Activated T-helper 1 cell treated with anti-CD3 and anti-CD28 coated beads, Interleukin-12 subunit alpha, Interleukin-12 subunit beta, Interleukin-2, Interleukin-4 antibody, amounts not matched to agents 30 ng/mL and 10 ng/mL and 1 ng/mL, durations not matched to agents 14 hours and 24 hours and 36 hours (primary cell): Measurements from ENCODE around the gene KHK. TPM values are rescaled to one million over a fixed set of nuclear protein-coding genes. Genes with fewer than 3 reads are reported as not detected.

Experiments
- DNase-seq: peaks from one replicate; pipeline ENCODE4 v3.0.0; 2021; ENCODE audit warnings: low spot score
- H3K27ac Mint-ChIP-seq: one replicate; pipeline ENCODE4 v1.8.0; 2021; ENCODE audit warnings: mild to moderate bottlenecking, mixed read lengths
- H3K27me3 Mint-ChIP-seq: one replicate; pipeline ENCODE4 v1.8.0; 2022; ENCODE audit warnings: mild to moderate bottlenecking, moderate library complexity, mixed read lengths; ENCODE audit not compliant: insufficient read depth
- H3K36me3 Mint-ChIP-seq: one replicate; pipeline ENCODE4 v1.8.0; 2021; ENCODE audit warnings: low read depth, mixed read lengths
- H3K4me1 Mint-ChIP-seq: one replicate; pipeline ENCODE4 v1.8.0; 2021; ENCODE audit warnings: low read depth, mixed read lengths
- H3K4me3 Mint-ChIP-seq: one replicate; pipeline ENCODE4 v1.8.0; 2021; ENCODE audit warnings: mild to moderate bottlenecking, moderate library complexity, mixed read lengths
- H3K9me3 Mint-ChIP-seq: one replicate; pipeline ENCODE4 v1.8.0; 2021; ENCODE audit warnings: mixed read lengths
- intact Hi-C: fragments of 100-400 bp; cut with micrococcal nuclease; formaldehyde crosslinking; loops from one replicate; pipeline ENCODE4 v1.15.1; 2024
- total RNA-seq: library from RNA; stranded (reverse); gene quantifications from 2 replicates; pipeline ENCODE4 v1.2.3, GENCODE V29; 2022

KHK gene
- total RNA-seq, 1 donor from 2014 or later: 12.2 TPM

DNA sequence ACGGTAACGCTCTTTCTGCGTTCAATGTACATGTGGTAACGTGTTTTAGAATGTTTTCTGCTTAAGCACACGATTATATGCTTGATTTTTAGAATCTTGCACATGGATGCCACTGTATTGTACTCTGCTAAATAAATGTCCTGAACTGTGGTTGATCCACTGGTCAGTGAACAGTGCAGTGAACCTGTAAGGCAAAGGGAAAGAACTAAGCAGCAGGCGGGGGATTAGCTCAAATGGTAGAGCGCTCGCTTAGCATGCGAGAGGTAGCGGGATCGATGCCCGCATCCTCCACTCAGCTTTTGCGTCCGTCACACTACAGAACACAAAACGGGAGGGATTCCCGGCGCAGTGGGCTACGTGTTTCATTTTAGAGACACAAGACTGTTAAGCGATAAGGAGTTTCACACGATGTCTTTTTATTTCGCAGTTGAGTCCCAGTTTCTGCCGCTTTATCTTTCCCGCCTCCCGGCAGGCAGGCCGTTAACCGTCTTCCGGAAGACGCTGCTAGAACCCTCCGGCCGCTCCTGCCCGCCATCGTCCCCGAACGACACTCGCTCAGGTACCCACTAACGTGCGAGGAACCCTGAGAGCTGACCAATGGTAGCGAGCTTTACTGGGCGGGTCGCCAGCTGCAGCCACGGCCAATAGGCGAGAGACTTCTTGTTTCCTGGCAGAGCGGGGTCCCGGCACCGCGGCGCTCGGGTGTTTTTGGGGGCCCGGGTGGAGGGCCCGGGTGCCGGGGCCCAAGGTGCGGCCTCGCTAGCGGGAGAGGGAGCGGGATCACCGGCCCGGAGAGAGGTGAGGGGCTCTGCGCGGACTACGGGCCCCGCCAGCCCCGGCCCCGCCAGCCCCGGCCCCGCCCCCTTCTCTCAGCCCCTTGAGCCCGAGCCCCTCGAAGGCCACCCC lies 35.3 kb upstream of the KHK start, which contains the start of gene AGBL5:
TSS of gene AGBL5 (plus strand) at position 673 of the 906 bp plus-strand sequence. CDS start 1,291 bp downstream, outside the sequence.
- intact Hi-C loops: loop anchor here (1.0 to 5.0 kb wide), 14 partner anchors 19 to 706 kb away; partner anchors contain the start of genes CAD, EIF2B4, GTF3C2 and KHK
- Mint-ChIP-seq H3K36me3 (peaks cover 25% of the 10 kb centered on the region), H3K4me3 (peak within 1 kb of the TSS; percentile 96)

DNA sequence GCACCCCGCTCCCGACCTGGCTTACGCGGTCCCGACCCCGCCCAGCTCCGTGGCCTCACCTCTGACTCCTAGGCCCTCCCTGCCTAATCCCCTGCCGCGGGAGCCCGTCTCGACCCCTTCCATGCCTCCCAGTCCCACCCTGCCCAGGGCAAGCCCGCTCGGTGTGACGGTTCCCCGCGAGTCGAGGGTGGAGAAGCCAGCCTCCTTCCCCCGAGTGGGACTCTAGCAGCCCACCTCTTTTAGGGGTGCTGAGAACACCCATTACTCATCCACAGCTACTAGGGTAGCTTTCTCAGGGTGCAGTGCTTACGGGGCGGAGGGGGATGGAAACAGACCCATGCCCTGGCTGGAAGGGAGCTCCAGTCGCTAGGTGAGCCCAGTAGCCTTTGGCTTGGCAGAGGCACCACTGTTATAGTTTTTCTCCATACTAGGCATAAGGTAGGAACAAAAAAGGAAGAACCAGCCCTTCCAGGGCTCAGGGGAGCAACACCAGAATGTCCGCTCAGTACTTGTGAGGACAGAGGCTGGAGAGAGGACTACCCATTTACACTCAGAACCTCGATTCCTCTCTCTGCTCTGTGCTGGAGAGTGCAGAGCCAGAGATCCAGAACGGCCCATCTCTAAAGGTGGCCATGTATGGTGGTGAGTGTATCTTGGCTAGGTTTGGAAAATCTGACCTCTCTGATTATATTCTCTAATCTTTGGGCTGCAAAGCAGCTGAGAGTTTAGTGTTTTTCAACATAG lies 34.5 kb upstream of the KHK start:
- Mint-ChIP-seq H3K27ac (peak overlapping the region; percentile 79), H3K4me1 (peaks cover 36% of the 10 kb centered on the region), H3K36me3 (peaks cover 30% of the 10 kb centered on the region), H3K9me3 (no peaks in the 10 kb centered on the region), H3K27me3 (peaks cover 7% of the 10 kb centered on the region), H3K4me3 (peak overlapping the region; percentile 91)
- intact Hi-C loops: loop anchor here (1.0 to 5.0 kb wide), 10 partner anchors 19 to 707 kb away; partner anchors contain the start of genes CAD, EIF2B4, GTF3C2 and KHK
- DNase-seq: no peak

More for the DNA sequence above, 35.3 kb upstream of the KHK start, which contains the start of gene AGBL5:
- H3K27me3 Mint-ChIP-seq: peaks cover 7% of the 10 kb centered on the region
- peak within 1 kb of the TSS; percentile 99 for H3K27ac Mint-ChIP-seq
- peaks cover 36% of the 10 kb centered on the region for H3K4me1 Mint-ChIP-seq
- peak; percentile 95 for DNase-seq
- no peaks in the 10 kb centered on the region for H3K9me3 Mint-ChIP-seq

DNA sequence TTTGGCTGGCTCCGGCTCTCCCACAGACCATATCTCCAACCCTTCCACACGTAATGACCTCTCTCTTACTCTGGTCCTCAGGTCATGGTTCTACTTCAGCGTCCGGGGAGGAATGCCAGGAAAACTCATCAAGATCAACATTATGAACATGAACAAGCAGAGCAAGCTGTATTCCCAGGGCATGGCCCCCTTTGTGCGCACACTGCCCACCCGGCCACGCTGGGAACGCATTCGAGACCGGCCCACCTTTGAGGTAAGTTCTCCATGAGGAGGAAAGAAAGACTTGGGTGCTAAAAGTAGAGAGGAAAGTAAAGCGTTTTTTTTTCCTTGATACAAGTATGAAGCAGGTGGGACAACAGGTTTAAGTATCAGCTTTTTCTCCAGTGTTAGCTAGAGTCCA lies 33.3 kb upstream of the KHK start:
- peaks cover 30% of the 10 kb centered on the region for H3K36me3 Mint-ChIP-seq
- no peaks in the 10 kb centered on the region for H3K9me3 Mint-ChIP-seq
- peak overlapping the region; percentile 91 for H3K4me3 Mint-ChIP-seq
- H3K27ac Mint-ChIP-seq: no peak overlapping the region
- peaks cover 7% of the 10 kb centered on the region for H3K27me3 Mint-ChIP-seq
- peaks cover 31% of the 10 kb centered on the region for H3K4me1 Mint-ChIP-seq
- intact Hi-C loops: loop anchor here (5.0 kb wide), 2 partner anchors 79 to 304 kb away; partner anchors contain the start of genes GTF3C2 and PREB
- no peak for DNase-seq

DNA sequence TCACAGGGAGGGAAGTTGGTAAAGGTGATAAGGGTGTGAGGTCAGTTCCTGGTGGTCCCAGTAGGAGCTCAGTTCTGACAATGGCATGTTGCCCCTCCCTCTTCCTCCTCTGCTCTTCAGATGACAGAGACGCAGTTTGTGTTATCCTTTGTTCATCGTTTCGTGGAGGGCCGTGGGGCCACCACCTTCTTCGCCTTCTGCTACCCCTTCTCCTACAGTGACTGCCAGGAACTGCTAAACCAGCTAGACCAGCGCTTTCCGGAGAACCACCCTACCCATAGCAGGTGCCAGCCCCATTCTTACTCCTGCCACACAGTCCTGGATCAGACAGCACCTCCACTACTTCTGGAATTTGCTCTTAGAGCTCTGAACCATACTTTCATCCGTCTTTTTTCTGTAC lies 32.8 kb upstream of the KHK start:
- DNase-seq: no peak
- Mint-ChIP-seq H3K9me3 (no peaks in the 10 kb centered on the region), H3K4me1 (peaks cover 31% of the 10 kb centered on the region), H3K36me3 (peaks cover 29% of the 10 kb centered on the region), H3K27ac (no peak overlapping the region), H3K4me3 (peak overlapping the region; percentile 1), H3K27me3 (peaks cover 7% of the 10 kb centered on the region)
- intact Hi-C loops: loop anchor here (5.0 kb wide), 2 partner anchors 79 to 304 kb away; partner anchors contain the start of genes GTF3C2 and PREB

DNA sequence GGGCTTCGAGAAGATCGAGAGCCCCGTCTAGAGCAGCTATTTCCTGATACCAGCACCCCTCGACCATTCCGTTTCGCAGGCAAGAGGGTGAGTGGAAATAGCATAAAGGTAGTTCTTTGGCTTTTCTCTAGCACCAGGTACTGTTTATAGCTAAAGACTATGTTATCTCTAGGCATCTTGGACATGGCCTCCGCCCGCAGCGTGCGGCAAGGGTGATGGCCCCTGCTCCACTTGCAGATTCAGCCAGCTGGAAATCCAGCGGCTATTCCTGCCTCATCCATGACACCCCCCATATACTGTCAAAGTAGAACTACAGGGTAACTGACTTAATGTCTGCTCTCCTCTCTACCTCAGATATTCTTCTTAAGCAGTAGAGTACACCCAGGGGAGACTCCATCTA lies 31.9 kb upstream of the KHK start:
- Mint-ChIP-seq H3K4me1 (peaks cover 25% of the 10 kb centered on the region), H3K27ac (no peak overlapping the region), H3K27me3 (peaks cover 7% of the 10 kb centered on the region), H3K9me3 (no peaks in the 10 kb centered on the region), H3K36me3 (peaks cover 34% of the 10 kb centered on the region), H3K4me3 (no peak overlapping the region)
- no peak for DNase-seq
- intact Hi-C loops: loop anchor here (5.0 kb wide), 2 partner anchors 78 to 303 kb away; partner anchors contain the start of genes GTF3C2 and PREB

DNA sequence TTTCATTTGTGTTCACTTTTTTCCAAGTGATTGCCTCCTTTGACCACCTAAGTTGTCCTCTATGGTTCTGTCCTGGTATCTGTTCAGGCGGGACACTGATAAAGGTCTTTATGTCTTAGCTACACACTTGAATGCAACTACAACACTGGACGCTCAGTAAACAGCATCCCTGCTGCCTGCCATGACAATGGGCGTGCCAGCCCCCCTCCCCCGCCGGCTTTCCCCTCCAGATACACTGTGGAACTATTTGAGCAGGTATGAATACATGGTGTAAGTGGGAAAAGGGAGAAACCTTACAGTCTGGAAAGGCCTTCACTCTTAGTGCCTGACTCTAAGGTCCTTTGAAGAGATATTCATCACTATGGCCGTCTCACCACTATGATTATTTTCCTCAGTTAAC lies 29.4 kb upstream of the KHK start:
- DNase-seq: no peak
- H3K27me3 Mint-ChIP-seq: no peaks in the 10 kb centered on the region
- H3K4me1 Mint-ChIP-seq: peaks cover 11% of the 10 kb centered on the region
- no peaks in the 10 kb centered on the region for H3K9me3 Mint-ChIP-seq
- no peak overlapping the region for H3K27ac Mint-ChIP-seq
- H3K36me3 Mint-ChIP-seq: peaks cover 36% of the 10 kb centered on the region
- intact Hi-C loops: no loop called here
- no peak overlapping the region for H3K4me3 Mint-ChIP-seq

DNA sequence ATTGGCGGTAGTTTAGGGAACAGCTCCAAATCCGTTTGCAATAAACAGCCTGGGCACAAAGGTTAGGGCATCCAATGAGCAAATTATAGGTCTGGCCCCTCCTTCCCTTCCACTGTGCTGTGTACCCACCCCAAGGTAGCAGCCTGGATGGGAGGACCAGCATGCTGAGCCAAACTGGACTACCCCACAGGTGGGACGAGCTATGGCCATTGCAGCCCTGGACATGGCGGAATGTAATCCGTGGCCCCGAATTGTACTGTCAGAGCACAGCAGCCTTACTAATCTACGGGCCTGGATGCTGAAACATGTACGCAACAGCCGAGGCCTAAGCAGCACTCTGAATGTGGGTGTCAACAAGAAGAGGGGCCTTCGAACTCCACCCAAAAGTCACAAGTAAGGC lies 28.4 kb upstream of the KHK start:
- peaks cover under 1% of the 10 kb centered on the region for H3K4me1 Mint-ChIP-seq
- no peak overlapping the region for H3K4me3 Mint-ChIP-seq
- no peaks in the 10 kb centered on the region for H3K9me3 Mint-ChIP-seq
- intact Hi-C loops: no loop called here
- H3K36me3 Mint-ChIP-seq: peaks cover 43% of the 10 kb centered on the region
- DNase-seq: no peak
- no peaks in the 10 kb centered on the region for H3K27me3 Mint-ChIP-seq
- no peak overlapping the region for H3K27ac Mint-ChIP-seq

DNA sequence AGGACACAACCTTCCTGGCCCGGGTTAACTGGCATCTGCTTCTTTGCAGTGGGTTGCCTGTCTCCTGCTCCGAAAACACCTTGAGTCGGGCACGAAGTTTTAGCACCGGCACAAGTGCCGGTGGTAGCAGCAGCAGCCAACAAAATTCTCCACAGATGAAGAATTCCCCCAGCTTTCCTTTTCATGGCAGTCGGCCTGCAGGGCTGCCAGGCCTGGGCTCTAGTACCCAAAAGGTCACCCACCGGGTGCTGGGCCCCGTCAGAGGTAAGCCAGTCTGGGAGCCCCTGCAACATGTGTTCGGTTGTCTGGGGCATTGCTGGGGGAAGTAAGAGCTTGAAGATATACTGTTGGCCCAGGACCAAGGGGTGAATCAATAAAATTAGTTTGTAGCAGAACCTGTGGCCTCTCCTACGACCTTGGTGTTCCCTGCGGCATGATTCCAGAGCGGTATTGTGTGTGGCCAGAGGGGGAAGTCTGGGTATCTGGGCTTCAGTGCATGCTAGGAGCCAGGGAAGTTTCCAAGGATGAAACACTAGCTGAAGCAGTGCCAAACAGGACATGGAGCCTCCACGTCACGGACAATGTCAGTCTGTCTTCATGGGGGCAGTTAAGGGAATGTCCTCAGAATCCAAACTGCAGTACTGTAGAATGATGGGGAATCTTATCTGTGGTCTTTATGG lies 27.3 kb upstream of the KHK start:
- Mint-ChIP-seq H3K4me3 (no peak overlapping the region), H3K27me3 (no peaks in the 10 kb centered on the region), H3K36me3 (peaks cover 43% of the 10 kb centered on the region), H3K4me1 (no peaks in the 10 kb centered on the region), H3K27ac (no peak overlapping the region), H3K9me3 (no peaks in the 10 kb centered on the region)
- intact Hi-C loops: no loop called here
- DNase-seq: no peak

DNA sequence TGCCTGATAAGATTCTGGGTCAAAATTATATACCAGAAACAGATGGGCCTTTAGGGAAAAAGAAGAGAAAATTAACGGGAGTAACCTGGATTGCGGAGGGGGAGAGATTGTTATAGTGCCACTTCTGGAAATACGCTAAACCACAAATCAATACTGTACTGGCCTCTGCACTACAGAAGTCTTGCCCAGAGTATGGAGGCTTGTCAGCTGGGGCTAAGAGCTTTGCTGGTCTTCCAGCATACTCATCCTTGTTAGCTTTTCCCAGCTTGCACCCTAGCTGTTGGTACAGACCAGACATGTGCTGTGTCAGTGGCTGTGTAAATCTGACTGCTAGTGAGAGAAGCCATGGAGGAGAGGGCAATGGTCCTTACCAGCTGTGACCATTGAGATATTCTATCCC lies 26.2 kb upstream of the KHK start:
- H3K9me3 Mint-ChIP-seq: no peaks in the 10 kb centered on the region
- intact Hi-C loops: no loop called here
- peaks cover 35% of the 10 kb centered on the region for H3K36me3 Mint-ChIP-seq
- no peak for DNase-seq
- peaks cover 2% of the 10 kb centered on the region for H3K4me1 Mint-ChIP-seq
- H3K27me3 Mint-ChIP-seq: no peaks in the 10 kb centered on the region
- no peak overlapping the region for H3K4me3 Mint-ChIP-seq
- no peak overlapping the region for H3K27ac Mint-ChIP-seq

DNA sequence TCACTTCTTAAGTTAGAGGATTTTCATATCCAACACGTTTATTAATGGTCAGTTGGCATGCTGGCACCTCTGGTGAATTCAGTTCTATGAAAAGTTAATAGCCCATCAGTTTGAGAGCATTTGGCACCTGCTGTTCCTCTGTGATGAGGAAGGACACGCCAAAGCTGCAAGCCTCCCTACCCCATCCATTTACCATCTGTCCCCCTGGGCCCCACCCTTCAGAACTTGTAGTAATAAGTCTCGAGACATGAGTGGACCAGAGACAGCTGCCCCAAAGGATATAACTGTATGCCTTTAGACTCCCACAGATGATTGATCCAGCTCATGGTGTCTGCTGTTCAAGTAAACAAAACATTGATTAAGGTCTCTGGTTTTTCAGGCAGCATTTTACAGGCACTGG lies 21.4 kb upstream of the KHK start:
- Mint-ChIP-seq H3K9me3 (no peaks in the 10 kb centered on the region), H3K27me3 (no peaks in the 10 kb centered on the region), H3K27ac (no peak overlapping the region), H3K4me1 (peaks cover 43% of the 10 kb centered on the region), H3K36me3 (peaks cover 50% of the 10 kb centered on the region), H3K4me3 (no peak overlapping the region)
- DNase-seq: no peak
- intact Hi-C loops: no loop called here

DNA sequence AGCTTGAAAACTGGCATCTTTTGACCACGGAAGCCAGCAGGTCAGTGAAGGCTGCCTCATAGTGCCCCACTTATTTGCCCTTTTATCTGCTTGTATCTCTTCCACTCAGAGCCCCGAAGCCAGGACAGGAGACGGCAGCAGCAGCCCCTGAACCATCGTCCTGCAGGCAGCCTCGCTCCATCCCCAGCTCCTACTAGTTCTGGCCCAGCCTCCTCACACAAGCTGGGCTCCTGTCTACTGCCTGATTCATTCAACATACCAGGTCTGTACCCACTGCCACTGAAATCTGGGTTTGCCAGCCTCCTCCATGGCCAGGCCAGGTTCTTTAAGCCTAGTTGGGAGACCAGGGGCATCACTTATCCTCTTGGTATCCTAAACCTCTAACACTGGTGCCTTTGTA lies 19.2 kb upstream of the KHK start:
- Mint-ChIP-seq H3K27ac (no peak overlapping the region), H3K9me3 (no peaks in the 10 kb centered on the region), H3K36me3 (peaks cover 50% of the 10 kb centered on the region), H3K4me3 (no peak overlapping the region), H3K27me3 (peaks cover 2% of the 10 kb centered on the region), H3K4me1 (peaks cover 58% of the 10 kb centered on the region)
- intact Hi-C loops: no loop called here
- no peak for DNase-seq

DNA sequence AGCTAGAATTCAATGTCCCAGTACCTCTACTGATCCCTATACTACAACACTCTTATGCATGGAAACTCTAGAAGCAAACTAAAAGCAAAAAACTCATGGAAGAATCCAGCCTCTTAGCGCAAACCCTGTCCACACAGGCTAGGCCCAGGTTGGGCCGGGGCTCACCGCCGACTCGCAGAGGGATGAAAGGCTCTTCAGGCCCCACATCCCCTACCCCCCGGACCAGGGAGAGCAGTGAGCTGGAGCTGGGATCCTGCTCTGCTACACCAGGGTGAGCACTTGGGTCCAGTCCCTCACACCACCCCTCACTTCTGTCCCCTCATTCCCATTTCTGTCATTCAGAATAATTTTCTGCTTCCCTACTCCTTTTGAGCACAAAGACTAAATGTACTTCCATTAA lies 17.1 kb upstream of the KHK start:
- DNase-seq: no peak
- peak overlapping the region; percentile 99 for H3K4me3 Mint-ChIP-seq
- intact Hi-C loops: no loop called here

More for the DNA sequence above, 17.1 kb upstream of the KHK start:
- Mint-ChIP-seq H3K36me3 (peaks cover 43% of the 10 kb centered on the region), H3K4me1 (peaks cover 77% of the 10 kb centered on the region), H3K27ac (peak overlapping the region; percentile 59), H3K9me3 (no peaks in the 10 kb centered on the region), H3K27me3 (peaks cover 2% of the 10 kb centered on the region)
